Stimulated activated CD8-positive, alpha-beta memory T cell treated with anti-CD3 and anti-CD28 coated beads, Interleukin-15, amount 100 ng/mL, for 4 hours (primary cell): ENCODE measurements around the gene PRR7.
"Not testable (repeated sequence)": the region's sequence is repeated elsewhere in the genome, so short reads cannot be mapped to it uniquely, and the experiment has no call there.

ENCODE experiments used
- DNase-seq, 2 donors: peaks; one replicate each; pipeline ENCODE4 v3.0.0-alpha.2; 2020; ENCODE audit warnings: low read depth in 2 of 2

PRR7 gene, protein sequence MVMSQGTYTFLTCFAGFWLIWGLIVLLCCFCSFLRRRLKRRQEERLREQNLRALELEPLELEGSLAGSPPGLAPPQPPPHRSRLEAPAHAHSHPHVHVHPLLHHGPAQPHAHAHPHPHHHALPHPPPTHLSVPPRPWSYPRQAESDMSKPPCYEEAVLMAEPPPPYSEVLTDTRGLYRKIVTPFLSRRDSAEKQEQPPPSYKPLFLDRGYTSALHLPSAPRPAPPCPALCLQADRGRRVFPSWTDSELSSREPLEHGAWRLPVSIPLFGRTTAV

GRCh38 chr5:177446200-177447065 lies at the start of gene PRR7:
Gene PRR7 (plus strand): TSS chr5:177446814. CDS start chr5:177455068, 8,254 bp downstream.
- peak in 1 of 2 donors; percentile 63 for DNase-seq

- no peak for DNase-seq
Observed at GRCh38 chr5:177397875-177398390, 48.7 kb upstream of the PRR7 start.

GRCh38 chr5:177399997-177400868 lies 46.4 kb upstream of the PRR7 start, which contains the start of gene PFN3:
Gene PFN3 (minus strand): TSS chr5:177400661. CDS start chr5:177400576, 85 bp downstream.
- no peak for DNase-seq

GRCh38 chr5:177402271-177403043 lies 44.2 kb upstream of the PRR7 start:
- peak in 1 of 2 donors; percentile 44 for DNase-seq

- no peak for DNase-seq
Observed at GRCh38 chr5:177403102-177403791, 43.4 kb upstream of the PRR7 start.

GRCh38 chr5:177403792-177404640 lies 42.6 kb upstream of the PRR7 start:
- DNase-seq = peak; percentile 73 to 76

- DNase-seq = no peak
Observed at GRCh38 chr5:177404641-177405179, 41.9 kb upstream of the PRR7 start.

DNA sequence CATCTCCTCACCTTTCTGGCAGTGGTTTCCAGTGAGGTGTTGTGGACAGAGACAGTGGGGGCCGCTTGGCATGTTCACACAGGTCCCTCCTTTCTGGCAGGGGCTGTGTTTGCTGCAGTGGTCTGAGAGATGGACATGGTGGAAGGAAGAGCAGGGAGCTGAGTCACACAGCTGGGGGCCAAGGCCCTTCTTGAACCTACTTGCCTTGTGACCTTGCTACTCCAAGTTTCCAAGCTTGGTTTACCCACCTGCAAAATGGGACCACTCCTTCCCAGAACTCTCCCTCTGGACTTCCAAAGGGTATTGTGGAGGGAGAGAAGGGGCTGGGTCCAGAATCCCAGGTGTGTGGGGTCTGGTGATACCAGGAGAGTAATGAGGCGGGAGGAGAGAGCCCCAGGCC lies 41.3 kb upstream of the PRR7 start:
- no peak for DNase-seq

- no peak for DNase-seq
Observed at GRCh38 chr5:177405805-177406204, 40.8 kb upstream of the PRR7 start.

- DNase-seq = no peak
Observed at GRCh38 chr5:177409043-177409801, 37.4 kb upstream of the PRR7 start, which contains the start of gene F12. Gene F12 (minus strand): TSS chr5:177409564. CDS start chr5:177409527, 37 bp downstream.

DNA sequence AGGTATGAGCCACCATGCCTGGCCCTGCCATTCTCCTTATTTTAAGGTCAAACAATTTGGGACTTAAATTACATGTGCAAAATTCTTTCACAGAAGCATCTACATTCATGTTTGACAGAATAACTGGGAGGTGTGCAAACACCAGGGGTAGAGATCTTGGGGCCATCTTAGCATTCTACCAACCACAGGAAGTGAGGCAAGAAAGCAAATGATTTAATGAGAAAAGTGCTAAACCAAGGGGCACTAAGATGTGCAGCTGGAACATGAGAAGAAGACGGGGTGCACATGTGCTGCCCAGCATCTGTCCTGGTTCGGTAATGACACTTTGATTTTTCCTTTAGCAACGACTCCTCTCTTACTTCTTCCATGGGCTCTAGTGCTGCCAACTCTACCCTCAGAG lies 36.0 kb upstream of the PRR7 start:
- DNase-seq = no peak

GRCh38 chr5:177412603-177413233 lies 33.9 kb upstream of the PRR7 start:
- DNase-seq = no peak

DNA sequence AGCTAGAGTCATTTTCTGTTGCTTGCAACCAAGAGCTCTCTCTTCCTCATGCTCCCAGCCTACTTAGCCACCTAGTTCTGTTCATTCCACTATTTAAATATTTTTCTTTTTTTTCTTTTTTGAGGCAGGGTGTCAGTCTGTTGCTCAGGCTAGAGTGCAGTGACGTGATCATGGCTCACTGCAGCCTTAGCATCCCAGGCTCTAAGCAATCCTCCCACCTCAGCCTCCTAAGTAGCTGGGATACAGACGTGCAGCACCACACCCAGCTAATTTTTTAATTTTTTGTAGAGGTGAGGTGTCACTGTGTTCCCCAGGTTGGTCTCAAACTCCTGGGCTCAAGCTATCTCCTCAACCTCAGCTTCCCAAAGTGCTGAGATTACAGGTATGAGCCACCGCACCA lies 32.1 kb upstream of the PRR7 start:
- DNase-seq = no peak

DNA sequence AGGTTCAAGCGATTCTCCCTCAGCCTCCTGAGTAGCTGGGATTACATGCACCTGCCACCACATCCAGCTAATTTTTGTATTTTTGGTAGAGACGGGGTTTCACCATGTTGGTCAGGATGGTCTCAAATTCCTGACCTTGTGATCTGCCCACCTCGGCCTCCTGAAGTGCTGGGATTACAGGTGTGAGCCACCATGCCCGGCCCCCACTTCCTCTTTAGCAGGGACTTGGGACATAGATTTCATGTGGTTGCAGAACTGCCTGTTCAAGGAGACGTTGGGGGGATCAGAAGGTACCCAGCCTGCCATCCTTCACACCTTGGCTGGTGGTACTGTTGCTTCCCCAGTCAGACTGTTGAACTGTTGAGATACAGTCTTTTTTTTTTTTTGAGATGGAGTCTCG lies 29.5 kb upstream of the PRR7 start:
- not testable (repeated sequence) for DNase-seq

DNA sequence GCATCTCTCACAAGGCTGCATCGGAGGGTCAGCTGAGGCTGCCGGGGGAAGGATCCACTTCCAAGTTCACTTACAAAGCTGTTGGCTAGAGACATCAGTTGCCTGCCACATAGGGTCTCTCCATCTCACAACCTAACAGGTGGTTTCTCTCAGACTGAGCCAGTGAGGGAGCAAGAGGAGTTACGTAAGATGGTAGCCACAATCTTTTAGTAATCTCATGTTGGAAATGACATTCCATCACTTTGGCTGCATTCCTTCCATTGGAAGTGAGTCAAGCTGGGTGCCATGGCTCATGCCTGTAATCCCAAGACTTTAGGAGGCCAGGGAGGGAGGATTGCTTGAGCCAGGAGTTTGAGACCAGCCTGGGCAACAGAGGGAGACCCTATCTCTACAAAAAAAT lies 27.6 kb upstream of the PRR7 start:
- no peak for DNase-seq

GRCh38 chr5:177420472-177420871 lies 26.1 kb upstream of the PRR7 start:
- not testable (repeated sequence) for DNase-seq

DNA sequence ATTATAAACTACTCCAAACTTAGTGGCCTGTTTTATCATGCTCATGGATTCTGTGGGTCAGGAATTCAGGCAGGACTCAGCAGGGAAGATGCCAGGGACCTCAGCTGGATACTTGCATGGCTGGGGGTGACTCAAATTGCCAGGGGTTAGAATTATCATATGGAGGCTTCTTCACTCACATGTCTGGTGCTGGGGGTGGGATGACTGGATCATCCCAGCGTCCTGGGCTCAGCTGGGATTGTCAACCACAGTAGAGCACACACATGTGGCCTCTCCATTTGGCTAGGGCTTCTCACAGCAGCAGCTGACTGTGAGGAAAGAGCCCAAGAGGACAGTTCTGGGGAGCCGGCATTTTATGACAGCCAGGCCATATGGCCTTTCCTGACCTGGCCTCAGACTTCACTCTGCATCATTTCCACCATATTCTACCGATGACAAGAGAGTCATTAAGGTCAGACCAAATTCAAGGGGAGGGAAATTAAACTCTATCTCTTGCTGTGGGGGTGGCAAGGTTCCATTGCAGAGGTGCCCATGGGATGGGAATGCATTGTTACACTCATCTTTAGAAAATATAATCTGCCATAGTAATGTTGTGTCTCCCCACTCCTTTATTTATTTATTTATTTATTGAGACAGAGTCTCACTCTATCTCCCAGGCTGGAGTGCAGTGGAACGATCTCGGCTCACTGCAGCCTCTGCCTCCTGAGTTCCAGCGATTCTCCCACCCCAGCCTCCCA lies 25.4 kb upstream of the PRR7 start:
- no peak for DNase-seq
